Stimulated activated CD8-positive, alpha-beta memory T cell treated with anti-CD3 and anti-CD28 coated beads, Interleukin-15, amount 100 ng/mL, for 1 hour (primary cell): ENCODE data around the gene LHFPL3.
"Not testable (repeated sequence)": the region's sequence is repeated elsewhere in the genome, so short reads cannot be mapped to it uniquely, and the experiment has no call there.

Experiments
- DNase-seq: peaks from one replicate; pipeline ENCODE4 v3.0.0-alpha.2; 2020; ENCODE audit warnings: low read depth

The LHFPL3 gene

DNA sequence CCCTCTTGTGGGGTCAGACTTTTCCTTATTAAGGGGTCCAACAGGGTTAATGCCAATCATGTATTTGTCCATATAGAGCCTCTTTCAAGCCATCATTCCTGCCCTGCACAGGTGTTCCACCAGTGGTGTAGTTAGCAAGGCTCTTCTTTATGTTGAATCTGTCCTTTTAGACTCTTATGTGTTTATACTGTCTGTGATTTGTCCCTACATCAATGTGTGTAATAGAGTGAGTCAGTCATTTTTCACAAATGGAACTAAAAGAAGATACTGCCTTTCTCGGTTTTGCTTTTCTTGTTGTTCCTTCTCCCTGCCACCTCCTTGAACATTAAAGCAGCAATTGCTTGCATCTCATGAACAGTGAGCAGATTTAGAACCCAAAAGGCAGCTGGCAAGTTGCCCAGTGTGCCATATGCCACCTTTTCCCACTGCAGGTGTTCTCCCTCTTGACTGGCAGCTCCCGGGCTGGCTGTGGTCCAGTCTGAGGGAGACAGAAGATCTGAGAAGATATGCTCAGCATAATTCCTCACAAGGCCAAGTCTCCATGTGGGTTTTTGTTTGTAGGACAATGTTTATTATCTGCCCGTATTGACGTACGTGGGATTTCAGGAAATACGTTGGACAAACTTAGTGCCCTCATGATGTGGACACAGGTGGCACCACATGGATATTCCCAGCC is 154.1 kb downstream of the LHFPL3 start:
- DNase-seq, result no peak

DNA sequence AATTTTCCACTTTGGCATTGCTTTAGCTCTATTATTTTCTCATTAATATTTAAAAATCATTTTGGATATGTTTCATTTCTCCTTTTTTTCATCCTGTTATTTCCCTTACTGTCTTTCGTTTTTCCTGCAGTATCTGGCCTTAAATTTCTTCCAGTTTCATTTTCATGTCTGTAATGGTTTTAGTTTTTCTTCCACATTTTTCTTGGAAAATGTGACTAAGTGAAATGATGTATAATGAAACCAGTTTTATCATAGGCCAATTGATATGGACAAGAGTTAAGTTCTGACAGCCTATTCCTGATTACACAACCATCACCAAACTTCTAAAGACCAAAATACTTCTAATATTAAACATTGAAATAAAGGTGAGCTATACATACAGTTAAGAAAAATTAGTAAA is 158.5 kb downstream of the LHFPL3 start:
- no peak for DNase-seq

GRCh38 chr7:104487642-104488041 is 159.2 kb downstream of the LHFPL3 start:
- DNase-seq, result no peak

GRCh38 chr7:104497379-104497967 is 169.1 kb downstream of the LHFPL3 start:
- no peak for DNase-seq

- DNase-seq, result no peak
Measured at GRCh38 chr7:104499975-104500374, 171.6 kb downstream of the LHFPL3 start.

GRCh38 chr7:104509874-104510273 is 181.5 kb downstream of the LHFPL3 start:
- DNase-seq, result no peak

- DNase-seq, result no peak
Measured at GRCh38 chr7:104524853-104525252, 196.4 kb downstream of the LHFPL3 start.

GRCh38 chr7:104528142-104528541 is 199.7 kb downstream of the LHFPL3 start:
- no peak for DNase-seq

GRCh38 chr7:104529567-104529966 is 201.2 kb downstream of the LHFPL3 start:
- DNase-seq, result no peak

DNA sequence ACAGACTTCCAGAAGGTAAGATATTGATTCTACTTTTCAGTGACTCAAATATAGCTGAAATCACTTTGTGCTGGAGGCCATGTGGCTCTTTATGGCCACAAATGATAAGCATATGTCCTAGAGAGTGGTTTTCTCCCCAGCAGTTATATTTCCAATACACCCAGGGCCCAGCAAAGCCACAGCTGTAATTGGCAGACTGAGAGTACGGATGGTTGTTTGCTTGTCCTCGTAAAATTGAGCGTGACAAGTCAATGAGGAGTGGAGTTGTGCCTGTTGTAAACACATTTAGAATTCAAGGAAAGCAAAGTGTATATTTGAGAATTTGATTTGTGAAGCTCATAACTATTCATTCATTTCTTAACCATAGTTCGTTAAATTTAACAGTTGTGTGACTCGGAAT is 201.8 kb downstream of the LHFPL3 start:
- no peak for DNase-seq

GRCh38 chr7:104534149-104534548 is 205.7 kb downstream of the LHFPL3 start:
- DNase-seq, result no peak

DNA sequence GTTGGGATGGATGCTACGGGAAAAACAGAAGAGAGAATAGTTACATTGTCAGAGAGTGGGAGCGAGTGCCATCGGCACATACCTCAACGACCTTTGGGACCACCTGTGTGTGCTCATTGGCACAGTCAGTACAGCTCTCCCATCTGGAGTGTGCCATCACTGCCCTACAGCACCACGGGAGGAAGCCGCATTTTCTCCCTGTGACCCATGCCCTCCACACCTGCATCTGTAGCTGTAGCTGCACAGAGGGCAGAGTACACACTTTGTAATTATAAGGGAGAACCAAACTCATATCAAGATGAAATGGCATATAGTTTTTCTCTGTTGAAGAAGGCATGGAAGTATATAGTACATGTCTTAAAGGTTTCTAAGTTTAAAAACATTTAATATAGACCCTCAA is 207.4 kb downstream of the LHFPL3 start:
- no peak for DNase-seq

DNA sequence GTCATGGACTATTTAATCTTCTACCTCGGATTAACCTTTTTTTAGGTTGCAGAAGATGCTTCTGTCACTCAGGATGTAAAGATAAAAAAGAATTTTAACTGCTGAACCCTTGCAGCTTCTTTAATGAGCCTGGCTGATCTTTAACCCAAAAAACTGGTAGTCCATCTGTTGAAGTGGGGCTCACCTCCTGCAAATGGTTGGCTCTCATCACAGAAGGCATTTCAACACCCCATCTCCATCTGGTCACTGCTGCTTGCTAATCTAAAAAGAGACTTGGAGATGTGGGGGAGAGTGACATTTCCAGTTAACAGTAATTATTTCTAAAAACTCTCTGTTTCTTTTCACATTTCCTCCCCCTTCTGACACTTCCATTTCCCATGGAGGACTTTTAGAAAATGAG is 208.6 kb downstream of the LHFPL3 start:
- DNase-seq, result no peak

DNA sequence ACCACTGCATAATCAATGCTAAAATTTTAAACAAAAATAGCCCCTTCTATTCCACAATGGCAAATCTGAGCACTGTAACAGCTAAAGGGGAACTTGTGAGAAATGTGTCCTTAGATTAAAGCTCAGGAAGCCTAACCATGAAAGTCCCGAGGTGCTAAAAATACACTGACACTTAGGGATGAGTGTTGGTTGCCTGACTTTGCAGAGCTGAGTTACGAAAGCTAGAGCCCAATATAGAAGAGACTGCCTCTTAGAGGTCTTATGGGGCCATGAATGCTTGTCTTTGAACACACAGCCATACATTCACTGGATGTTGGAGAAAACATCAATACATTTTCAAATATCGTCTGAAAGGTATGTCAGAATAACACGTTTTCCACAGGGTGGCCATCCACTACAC is 209.7 kb downstream of the LHFPL3 start:
- no peak for DNase-seq

- DNase-seq, result no peak
Measured at GRCh38 chr7:104541897-104542296, 213.5 kb downstream of the LHFPL3 start.

- no peak for DNase-seq
Measured at GRCh38 chr7:104548861-104549260, 220.5 kb downstream of the LHFPL3 start.

GRCh38 chr7:104550362-104550761 is 222.0 kb downstream of the LHFPL3 start:
- DNase-seq, result no peak

- no peak for DNase-seq
Measured at GRCh38 chr7:104551226-104551625, 222.8 kb downstream of the LHFPL3 start.

- no peak for DNase-seq
Measured at GRCh38 chr7:104552102-104552501, 223.7 kb downstream of the LHFPL3 start.

GRCh38 chr7:104553074-104553473 is 224.7 kb downstream of the LHFPL3 start:
- DNase-seq, result no peak

DNA sequence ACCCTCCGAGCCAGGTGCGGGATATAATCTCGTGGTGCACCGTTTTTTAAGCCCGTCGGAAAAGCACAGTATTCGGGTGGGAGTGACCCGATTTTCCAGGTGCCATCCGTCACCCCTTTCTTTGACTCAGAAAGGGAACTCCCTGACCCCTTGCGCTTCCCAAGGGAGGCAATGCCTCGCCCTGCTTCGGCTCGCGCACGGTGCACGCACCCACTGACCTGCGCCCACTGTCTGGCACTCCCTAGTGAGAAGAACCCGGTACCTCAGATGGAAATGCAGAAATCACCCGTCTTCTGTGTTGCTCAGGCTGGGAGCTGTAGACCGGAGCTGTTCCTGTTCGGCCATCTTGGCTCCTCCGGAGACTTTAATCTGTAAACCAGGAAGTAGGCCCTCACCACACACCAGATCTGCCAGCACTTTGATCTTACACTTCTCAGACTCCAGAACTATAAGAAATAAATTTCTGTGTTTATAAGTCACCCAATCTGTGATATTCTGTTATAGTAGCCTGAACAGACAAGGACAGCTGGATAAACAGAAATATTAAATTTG is 235.0 kb downstream of the LHFPL3 start:
- not testable (repeated sequence) for DNase-seq

- no peak for DNase-seq
Measured at GRCh38 chr7:104569751-104570150, 241.3 kb downstream of the LHFPL3 start.

GRCh38 chr7:104572554-104572953 is 244.2 kb downstream of the LHFPL3 start:
- no peak for DNase-seq

GRCh38 chr7:104584620-104585019 is 256.2 kb downstream of the LHFPL3 start:
- no peak for DNase-seq
